Spleen (tissue), 7 donors: Measurements from ENCODE around the gene COL9A3.

ENCODE experiments used
- CTCF ChIP-seq, 11 experiments: fragments of 200-600 bp in 7 of 11; fragments of 450-650 bp in 4 of 11; sonication (generic) in 4 of 11; IDR thresholded peaks in 8 of 11; conservative IDR thresholded peaks in 3 of 11; 1 replicate in 7 of 11; 2 replicates in 4 of 11; pipeline versions ENCODE4 v1.4.0 to v1.8.0; 2016 to 2021; ENCODE audit warnings: antibody characterized with exemption in 11 of 11, inconsistent platforms in 4 of 11, mild to moderate bottlenecking in 1 of 11
- POLR2AphosphoS5 ChIP-seq, 3 donors: sonication (generic); formaldehyde crosslinking; IDR thresholded peaks; one replicate each; pipeline ENCODE4 v1.5.1; 2017; ENCODE audit warnings: antibody characterized with exemption in 3 of 3
- donor health status: DM: no; HTN: no; CAD: no; lungs with moderate emphysema.
- donor health status: DM: no; HTN: no; CAD: no.
- donor health status: DM: no; HTN: no; CAD: no.

- TF ChIP-seq CTCF (IDR thresholded peaks at IDR 0.05 in 8 of 11, conservative IDR thresholded peaks at IDR 0.05 in 3 of 11): no peak
- TF ChIP-seq POLR2AphosphoS5 (IDR thresholded peaks at IDR 0.05): peak in 1 of 3 donors; percentile 18
Measured at GRCh38 chr20:62811720-62812119, 5.1 kb upstream of the COL9A3 start.
